Mesenchymal stem cell (in vitro differentiated cells and primary cell): ENCODE results near the gene CMPK1.
"Not testable (repeated sequence)": the region's sequence is repeated elsewhere in the genome, so short reads cannot be mapped to it uniquely, and the experiment has no call there.

Experiments used
- DNase-seq: peaks from one replicate; pipeline ENCODE4 v3.0.0-alpha.2; 2013
- H2AFZ ChIP-seq: one replicate; pipeline ENCODE4 v1.6.1; 2013; ENCODE audit warnings: low read depth, mild to moderate bottlenecking, control low read depth, inconsistent platforms, low read length, moderate library complexity
- H2AK5ac ChIP-seq: 2 replicates; pipeline ENCODE4 v1.6.1; 2013; ENCODE audit warnings: low read length, moderate library complexity, mild to moderate bottlenecking, inconsistent platforms; ENCODE audit not compliant: severe bottlenecking
- H2BK120ac ChIP-seq: one replicate; pipeline ENCODE4 v1.6.1; 2013; ENCODE audit warnings: low read depth, mild to moderate bottlenecking, inconsistent platforms, low read length, moderate library complexity
- H2BK12ac ChIP-seq, 2 experiments: one replicate each; pipeline ENCODE4 v1.6.1; 2013; ENCODE audit warnings: inconsistent platforms in 2 of 2, low read length in 2 of 2, mild to moderate bottlenecking in 2 of 2, moderate library complexity in 2 of 2, control low read depth in 1 of 2
- H2BK15ac ChIP-seq: one replicate; pipeline ENCODE4 v1.6.1; 2013; ENCODE audit warnings: mild to moderate bottlenecking, low read depth, inconsistent platforms; ENCODE audit not compliant: poor library complexity, severe bottlenecking
- H2BK5ac ChIP-seq: 2 replicates; pipeline ENCODE4 v1.6.1; 2013; ENCODE audit warnings: low read depth, mild to moderate bottlenecking, low read length, control low read depth, inconsistent platforms; ENCODE audit not compliant: poor library complexity, severe bottlenecking
- H3K14ac ChIP-seq, 2 experiments: one replicate each; pipeline ENCODE4 v1.6.1; 2013; ENCODE audit warnings: inconsistent platforms in 2 of 2, low read length in 2 of 2, control low read depth in 1 of 2, mild to moderate bottlenecking in 1 of 2, moderate library complexity in 1 of 2
- H3K18ac ChIP-seq, 2 experiments: one replicate each; pipeline ENCODE4 v1.6.1; 2013; ENCODE audit warnings: inconsistent platforms in 2 of 2, low read length in 2 of 2, control low read depth in 1 of 2, low read depth in 1 of 2, mild to moderate bottlenecking in 1 of 2
- H3K23ac ChIP-seq, 2 experiments: one replicate each; pipeline ENCODE4 v1.6.1; 2013; ENCODE audit warnings: inconsistent platforms in 2 of 2, low read length in 2 of 2, mild to moderate bottlenecking in 2 of 2, moderate library complexity in 2 of 2, control low read depth in 1 of 2
- H3K27ac ChIP-seq: 2 replicates; pipeline ENCODE4 v1.5.1; 2013; ENCODE audit warnings: mild to moderate bottlenecking, moderate library complexity, low read length, control low read depth, inconsistent platforms; ENCODE audit not compliant: poor library complexity, severe bottlenecking
- H3K27me3 ChIP-seq, 2 experiments: 2 replicates each; pipeline versions ENCODE4 v1.6.1 to v1.7.0; 2013; ENCODE audit warnings: low read length in 2 of 2, mild to moderate bottlenecking in 2 of 2, moderate library complexity in 2 of 2, control low read depth in 1 of 2, inconsistent platforms in 1 of 2; ENCODE audit not compliant: control insufficient read depth in 1 of 2, insufficient read depth in 1 of 2
- H3K36me3 ChIP-seq, 2 experiments: 2 replicates each; pipeline versions ENCODE4 v1.6.1 to v1.7.0; 2013; ENCODE audit warnings: low read length in 2 of 2, control low read depth in 1 of 2, inconsistent platforms in 1 of 2, low read depth in 1 of 2, mild to moderate bottlenecking in 1 of 2; ENCODE audit not compliant: insufficient read depth in 2 of 2, control insufficient read depth in 1 of 2
- H3K4ac ChIP-seq, 2 experiments: one replicate each; pipeline ENCODE4 v1.6.1; 2013; ENCODE audit warnings: inconsistent platforms in 2 of 2, low read length in 2 of 2, mild to moderate bottlenecking in 2 of 2, moderate library complexity in 2 of 2, control low read depth in 1 of 2, low read depth in 1 of 2
- H3K4me1 ChIP-seq: 2 replicates; pipeline ENCODE4 v1.6.1; 2013; ENCODE audit warnings: low read depth, low read length, control low read depth; ENCODE audit not compliant: control insufficient read depth, insufficient read depth
- H3K4me2 ChIP-seq: 2 replicates; pipeline ENCODE4 v1.6.1; 2013; ENCODE audit warnings: low read length, mild to moderate bottlenecking, inconsistent platforms; ENCODE audit not compliant: poor library complexity, severe bottlenecking
- H3K4me3 ChIP-seq, 2 experiments: 2 replicates each; pipeline versions ENCODE4 v1.5.1 to v1.7.0; 2013; ENCODE audit warnings: low read length in 2 of 2, mild to moderate bottlenecking in 2 of 2, control low read depth in 1 of 2, low read depth in 1 of 2; ENCODE audit not compliant: insufficient read depth in 1 of 2
- H3K79me1 ChIP-seq: replicated peaks from 2 replicates; pipeline ENCODE4 v1.6.1; 2013; ENCODE audit warnings: mild to moderate bottlenecking, control low read depth, low read length, inconsistent platforms; ENCODE audit not compliant: poor library complexity, severe bottlenecking
- H3K9ac ChIP-seq: 2 replicates; pipeline ENCODE4 v1.7.0; 2013; ENCODE audit warnings: mild to moderate bottlenecking, low read length, moderate library complexity
- H3K9me3 ChIP-seq: 2 replicates; pipeline ENCODE4 v1.7.0; 2013; ENCODE audit warnings: mild to moderate bottlenecking, low read length; ENCODE audit not compliant: control insufficient read depth
- H4K8ac ChIP-seq: one replicate; pipeline ENCODE4 v1.6.1; 2013; ENCODE audit warnings: inconsistent platforms, mild to moderate bottlenecking, low read length, moderate library complexity
- H4K91ac ChIP-seq: one replicate; pipeline ENCODE4 v1.6.1; 2013; ENCODE audit warnings: mild to moderate bottlenecking, low read length, inconsistent platforms
- WGBS: methylation state at CpG from one replicate; pipeline ENCODE4 v1.1.7; 2013; ENCODE audit warnings: mixed read lengths; 5-methylcytosine and 5-hydroxymethylcytosine counted together

The CMPK1 gene

DNA sequence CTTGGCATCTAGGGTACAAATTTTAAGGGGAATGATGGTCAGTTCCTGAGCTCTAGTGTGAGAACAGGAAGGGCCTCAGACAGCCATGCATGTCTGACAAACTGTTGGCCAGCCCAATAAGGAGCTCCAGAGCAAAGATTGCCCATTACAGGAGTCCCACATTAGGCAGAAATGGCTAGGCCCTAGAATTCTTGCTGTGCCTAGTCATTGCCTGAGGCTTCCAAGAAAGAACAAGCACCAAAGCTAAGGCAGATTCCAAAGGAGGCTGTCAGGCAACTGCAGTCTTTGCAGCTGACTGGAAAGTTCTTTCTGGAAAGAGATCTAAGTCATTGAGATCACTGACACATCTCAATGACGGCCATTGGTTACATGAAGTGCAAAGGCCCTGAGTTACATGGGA is 15.7 kb upstream of the CMPK1 start:
- Histone ChIP-seq H3K4me2 (no peak overlapping the region), H2BK12ac (no peak overlapping the region), H4K8ac (no peak overlapping the region), H2BK120ac (no peak overlapping the region), H3K4me1 (peaks cover 1% of the 10 kb centered on the region), H3K9me3 (no peaks in the 10 kb centered on the region), H3K4me3 (no peak overlapping the region), H3K14ac (no peak overlapping the region), H3K27me3 (no peaks in the 10 kb centered on the region), H3K9ac (peak overlapping the region; percentile 79), H3K36me3 (no peaks in the 10 kb centered on the region), H3K27ac (no peak overlapping the region), H2BK5ac (no peak overlapping the region), H3K23ac (no peak overlapping the region), H4K91ac (no peak overlapping the region), H2AK5ac (no peak overlapping the region), H3K79me1 (no peaks in the 10 kb centered on the region), H2BK15ac (no peak overlapping the region), H2AFZ (no peak overlapping the region), H3K4ac (no peak overlapping the region), H3K18ac (no peak overlapping the region)
- peak; percentile 61 for DNase-seq
- WGBS = 78% methylated on average over 1 of the region's 1 CpG

DNA sequence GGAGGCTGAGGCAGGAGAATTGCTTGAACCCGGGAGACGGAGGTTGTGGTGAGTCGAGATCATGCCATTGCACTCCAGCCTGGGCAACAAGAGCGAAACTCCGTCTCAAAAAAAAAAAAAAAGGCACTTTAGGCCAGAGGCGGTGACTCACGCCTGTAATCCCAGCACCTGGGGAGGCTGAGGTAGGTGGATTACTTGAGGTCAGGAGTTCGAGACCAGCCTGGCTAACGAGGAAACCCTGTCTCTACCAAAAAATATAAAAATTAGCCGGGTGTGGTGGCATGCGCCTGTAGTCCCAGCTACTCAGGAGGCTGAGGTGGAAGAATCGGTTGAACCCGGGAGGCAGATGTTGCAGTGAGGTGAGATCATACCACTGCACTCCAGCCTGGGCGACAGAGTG is 13.6 kb upstream of the CMPK1 start:
- H3K9me3 ChIP-seq, H2AK5ac ChIP-seq, H2BK120ac ChIP-seq, H2BK12ac ChIP-seq, H3K14ac ChIP-seq, H3K4me1 ChIP-seq, H3K9ac ChIP-seq, H3K4me2 ChIP-seq, H3K18ac ChIP-seq, H3K79me1 ChIP-seq, H3K27ac ChIP-seq, H2AFZ ChIP-seq, H3K4me3 ChIP-seq, H4K91ac ChIP-seq, H3K27me3 ChIP-seq, H2BK5ac ChIP-seq, H4K8ac ChIP-seq, DNase-seq, H2BK15ac ChIP-seq, H3K4ac ChIP-seq, H3K36me3 ChIP-seq, H3K23ac ChIP-seq: not testable (repeated sequence)
- WGBS = 94% methylated on average over 14 of the region's 14 CpGs

DNA sequence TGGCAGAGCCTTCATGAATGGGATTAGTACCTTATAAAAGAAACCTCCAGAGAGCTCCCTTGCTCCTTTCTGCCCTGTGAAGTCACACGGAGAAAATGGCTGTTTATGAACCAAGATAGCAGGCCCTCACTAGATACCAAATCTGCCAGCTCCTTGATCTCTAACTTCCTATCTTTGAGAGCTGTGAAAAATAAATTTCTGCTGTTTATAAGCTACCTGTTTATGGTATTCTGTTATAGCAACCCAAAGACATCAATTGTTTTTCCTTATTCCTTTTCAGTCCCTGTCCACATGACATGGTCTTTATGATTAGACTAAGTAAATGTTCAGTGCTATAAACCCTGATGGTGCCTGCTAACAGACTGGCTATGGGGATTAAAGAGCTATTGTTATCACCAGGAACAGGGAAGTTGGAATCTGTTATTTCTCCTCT is 10.0 kb upstream of the CMPK1 start:
- no peak overlapping the region for H3K4ac ChIP-seq
- no peaks in the 10 kb centered on the region for H3K4me1 ChIP-seq
- no peak overlapping the region for H2BK12ac ChIP-seq
- H2BK5ac ChIP-seq = no peak overlapping the region
- no peak overlapping the region for H3K27ac ChIP-seq
- no peak overlapping the region for H2BK120ac ChIP-seq
- H3K79me1 ChIP-seq = no peaks in the 10 kb centered on the region
- H3K36me3 ChIP-seq = no peaks in the 10 kb centered on the region
- H3K9me3 ChIP-seq = no peaks in the 10 kb centered on the region
- H2BK15ac ChIP-seq = no peak overlapping the region
- no peak for DNase-seq
- no peak overlapping the region for H3K4me3 ChIP-seq
- H4K91ac ChIP-seq = no peak overlapping the region
- 20% methylated on average over 1 of the region's 1 CpG for WGBS
- H2AK5ac ChIP-seq = no peak overlapping the region
- H3K18ac ChIP-seq = no peak overlapping the region
- no peak overlapping the region for H3K14ac ChIP-seq
- H3K4me2 ChIP-seq = no peak overlapping the region
- no peak overlapping the region for H3K23ac ChIP-seq
- no peak overlapping the region for H4K8ac ChIP-seq
- no peak overlapping the region for H2AFZ ChIP-seq
- no peak overlapping the region for H3K9ac ChIP-seq
- H3K27me3 ChIP-seq = no peaks in the 10 kb centered on the region

DNA sequence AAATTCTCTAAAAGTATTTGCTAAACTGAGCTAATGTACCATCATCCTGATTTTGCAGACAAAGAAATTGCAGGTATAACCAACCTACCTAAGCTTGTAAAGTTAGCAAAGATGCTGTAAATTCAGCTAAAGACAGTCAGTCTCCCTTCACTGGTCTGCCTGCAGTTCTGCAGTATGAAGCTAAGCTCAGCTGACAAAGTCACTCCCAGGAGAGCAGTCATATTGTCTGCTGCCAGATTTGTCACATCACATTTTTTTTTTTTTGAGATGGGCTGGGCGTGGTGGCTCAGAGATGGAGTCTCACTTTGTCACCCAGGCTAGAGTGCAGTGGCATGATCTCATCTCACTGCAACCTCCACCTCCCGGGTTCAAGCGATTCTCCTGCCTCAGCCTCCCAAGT is 8.9 kb upstream of the CMPK1 start:
- H3K4me1 ChIP-seq = no peaks in the 10 kb centered on the region
- no peak overlapping the region for H2AK5ac ChIP-seq
- H2AFZ ChIP-seq = no peak overlapping the region
- H3K27ac ChIP-seq = no peak overlapping the region
- H3K18ac ChIP-seq = no peak overlapping the region
- WGBS = 100% methylated on average over 2 of the region's 3 CpGs
- H3K79me1 ChIP-seq = peaks cover 2% of the 10 kb centered on the region
- no peaks in the 10 kb centered on the region for H3K9me3 ChIP-seq
- DNase-seq = no peak
- no peak overlapping the region for H4K91ac ChIP-seq
- H2BK12ac ChIP-seq = no peak overlapping the region
- no peak overlapping the region for H2BK15ac ChIP-seq
- H3K23ac ChIP-seq = no peak overlapping the region
- no peak overlapping the region for H3K14ac ChIP-seq
- H4K8ac ChIP-seq = no peak overlapping the region
- H3K4me2 ChIP-seq = no peak overlapping the region
- no peak overlapping the region for H3K4me3 ChIP-seq
- no peaks in the 10 kb centered on the region for H3K27me3 ChIP-seq
- H3K36me3 ChIP-seq = no peaks in the 10 kb centered on the region
- no peak overlapping the region for H3K9ac ChIP-seq
- H2BK120ac ChIP-seq = no peak overlapping the region
- no peak overlapping the region for H3K4ac ChIP-seq
- no peak overlapping the region for H2BK5ac ChIP-seq
